HepG2 (cell line): ENCODE results near the gene YIPF1. TPM values are rescaled to one million over a fixed set of nuclear protein-coding genes. Genes with fewer than 3 reads are reported as not detected.

Experiments used
- ATAC-seq: fragments of 200-7000 bp; cut with Tn5 transposase; 3 replicates; pipeline ENCODE4 v1.9.1; 2020; ENCODE audit warnings: mild to moderate bottlenecking, moderate library complexity
- BruUV-seq: library from RNA; stranded (reverse); fragments of 400-500 nt; replicated peaks from 2 replicates; lab custom pipeline; 2021; lab: Mats Ljungman, UMichigan
- CTCF ChIA-PET: fragments of 300-600 bp; formaldehyde crosslinking; extraction: SDS; loops from one replicate; lab custom pipeline; 2021; ENCODE audit warnings: low total read pairs, inconsistent platforms, low intra/inter-chr PET ratio; lab: Yijun Ruan, JAX
- POLR2A ChIA-PET: fragments of 350-600 bp; sonication (Branson Sonifier 250); formaldehyde crosslinking; loops from one replicate; lab custom pipeline; 2020; ENCODE audit warnings: antibody characterized with exemption, inconsistent platforms; lab: Yijun Ruan, JAX
- DNase-seq: peaks from one replicate; pipeline ENCODE4 v3.0.0-alpha.2; 2015; ENCODE audit warnings: low spot score
- FAIRE-seq: peaks from 3 replicates; lab custom pipeline; 2011; peaks lifted over from hg19 to GRCh38; lab: Jason Lieb, UNC
- H2AFZ ChIP-seq: one replicate; pipeline ENCODE4 v1.6.1; 2011; ENCODE audit warnings: low read length, inconsistent platforms
- H3K27ac ChIP-seq: fragments of 300-600 bp; 3 replicates; pipeline ENCODE4 v1.8.0; 2011; ENCODE audit warnings: mixed run types, mild to moderate bottlenecking, mixed read lengths, low read length, inconsistent platforms; ENCODE audit not compliant: insufficient read depth; ENCODE audit errors: extremely low read length
- H3K27me3 ChIP-seq, 2 experiments: fragments of 200-600 bp in 1 of 2; 2 replicates in 1 of 2; 3 replicates in 1 of 2; pipeline versions ENCODE4 v1.6.0 to v1.8.0; 2011; ENCODE audit warnings: low read length in 2 of 2, mild to moderate bottlenecking in 2 of 2, moderate library complexity in 2 of 2, inconsistent platforms in 1 of 2; ENCODE audit not compliant: insufficient read depth in 2 of 2, control insufficient read depth in 1 of 2
- H3K36me3 ChIP-seq, 2 experiments: fragments of 200-600 bp in 1 of 2; replicated peaks in 1 of 2; 2 replicates in 1 of 2; 3 replicates in 1 of 2; pipeline versions ENCODE4 v1.5.1 to v1.8.0; 2011; ENCODE audit warnings: low read length in 2 of 2, inconsistent platforms in 1 of 2; ENCODE audit not compliant: insufficient read depth in 2 of 2, control insufficient read depth in 1 of 2
- H3K4me1 ChIP-seq: 2 replicates; pipeline ENCODE4 v1.5.1; 2012; ENCODE audit warnings: low read length, inconsistent platforms; ENCODE audit not compliant: insufficient read depth
- H3K4me2 ChIP-seq: 2 replicates; pipeline ENCODE4 v1.6.0; 2011; ENCODE audit warnings: low read depth, low read length, inconsistent platforms
- H3K4me3 ChIP-seq, 3 experiments: fragments of 200-600 bp in 1 of 3; sonication (generic), shearing (Covaris generic) in 1 of 3; replicated peaks in 1 of 3; 2 replicates each; pipeline ENCODE4 v1.5.1; 2011 to 2016; ENCODE audit warnings: low read length in 3 of 3, inconsistent platforms in 2 of 3, low read depth in 2 of 3, mild to moderate bottlenecking in 2 of 3, control low read depth in 1 of 3, mixed read lengths in 1 of 3; ENCODE audit not compliant: insufficient read depth in 1 of 3
- H3K79me2 ChIP-seq: one replicate; pipeline ENCODE4 v1.6.1; 2011; ENCODE audit warnings: low read length, inconsistent platforms; ENCODE audit not compliant: insufficient read depth
- H3K9ac ChIP-seq: 2 replicates; pipeline ENCODE4 v1.6.0; 2011; ENCODE audit warnings: mild to moderate bottlenecking, low read depth, low read length, inconsistent platforms; ENCODE audit not compliant: insufficient read depth
- H3K9me3 ChIP-seq: 2 replicates; pipeline ENCODE4 v1.5.1; 2012; ENCODE audit warnings: mild to moderate bottlenecking, low read length
- H4K20me1 ChIP-seq: 2 replicates; pipeline ENCODE4 v1.6.0; 2011; ENCODE audit warnings: inconsistent platforms, mild to moderate bottlenecking, low read length, moderate library complexity; ENCODE audit not compliant: insufficient read depth
- ATF3 ChIP-seq: sonication (generic); formaldehyde crosslinking; IDR thresholded peaks from 2 replicates; pipeline ENCODE4 v1.4.0; 2020; ENCODE audit warnings: missing genetic modification reagents
- CBX5 ChIP-seq: sonication (generic); formaldehyde crosslinking; IDR thresholded peaks from 2 replicates; pipeline ENCODE4 v1.4.0; 2020; ENCODE audit warnings: missing genetic modification reagents, borderline replicate concordance
- MNT ChIP-seq: fragments of 450-650 bp; IDR thresholded peaks from 2 replicates; pipeline ENCODE4 v1.6.1; 2016
- NONO ChIP-seq, 2 experiments: fragments of 450-650 bp in 1 of 2; sonication (generic) in 1 of 2; formaldehyde crosslinking in 1 of 2; IDR thresholded peaks in 1 of 2; conservative IDR thresholded peaks in 1 of 2; 2 replicates each; pipeline versions ENCODE4 v1.6.1 to v1.8.0; 2017 to 2022; ENCODE audit warnings: mild to moderate bottlenecking in 1 of 2, missing genetic modification reagents in 1 of 2, moderate library complexity in 1 of 2
- PPARG ChIP-seq: conservative IDR thresholded peaks from 2 replicates; pipeline ENCODE4 v1.6.1; 2016; ENCODE audit warnings: missing biosample characterization, missing genetic modification reagents
- RFXANK ChIP-seq: IDR thresholded peaks from 2 replicates; pipeline ENCODE4 v1.6.1; 2016
- XBP1 ChIP-seq: sonication (generic); formaldehyde crosslinking; IDR thresholded peaks from 2 replicates; pipeline ENCODE4 v1.5.0; 2020; ENCODE audit warnings: missing genetic modification reagents
- ZNF20 ChIP-seq: sonication (generic); formaldehyde crosslinking; IDR thresholded peaks from 2 replicates; pipeline ENCODE4 v1.4.0; 2020; ENCODE audit warnings: mild to moderate bottlenecking, moderate library complexity, missing genetic modification reagents
- ZNF513 ChIP-seq: sonication (generic); formaldehyde crosslinking; conservative IDR thresholded peaks from 2 replicates; pipeline ENCODE4 v1.5.0; 2020; ENCODE audit warnings: missing genetic modification reagents
- ZNF563 ChIP-seq: sonication (generic); formaldehyde crosslinking; IDR thresholded peaks from 2 replicates; pipeline ENCODE4 v1.8.0; 2022; ENCODE audit warnings: mild to moderate bottlenecking, moderate library complexity, missing genetic modification reagents
- ZNF75D ChIP-seq: sonication (generic); formaldehyde crosslinking; IDR thresholded peaks from 2 replicates; pipeline ENCODE4 v1.8.1; 2023; ENCODE audit warnings: missing genetic modification reagents, mild to moderate bottlenecking, borderline replicate concordance
- WGBS: methylation state at CpG from one replicate; pipeline ENCODE4 v1.1.6; 2017; ENCODE audit warnings: low lambda C conversion rate; 5-methylcytosine and 5-hydroxymethylcytosine counted together
- in situ Hi-C: cut with HindIII; loops from 2 replicates; pipeline ENCODE4 v1.10.0; 2017; ENCODE audit warnings: low pct_unique_long_range_greater_than_20kb; ENCODE audit not compliant: extremely low pct_ligation_motif_present
- intact Hi-C: fragments of 100-400 bp; cut with micrococcal nuclease; formaldehyde crosslinking; loops from one replicate; pipeline ENCODE4 v1.10.0; 2022; ENCODE audit not compliant: unreplicated experiment
- polyA plus RNA-seq, 8 experiments: library from polyadenylated mRNA; depleted of rRNA in 3 of 8; stranded (reverse) in 7 of 8; unstranded in 1 of 8; fragments of >200 nt; fragmentation: Illumina TruSeq in 4 of 8; extraction: Trizol in 4 of 8; gene quantifications; 2 replicates each; pipeline versions ENCODE4 v1.2.1 to v1.2.3, GENCODE V29; 2011 to 2016; ENCODE audit warnings: low read depth in 4 of 8, missing spikeins in 1 of 8, mixed read lengths in 1 of 8; ENCODE audit not compliant: insufficient read depth in 1 of 8
- total RNA-seq, 5 experiments: library from RNA; depleted of rRNA; stranded (reverse); fragments of >200 nt; fragmentation: Illumina TruSeq; extraction: Trizol; gene quantifications; 2 replicates each; pipeline ENCODE4 v1.2.3, GENCODE V29; 2016; ENCODE audit warnings: low read depth in 1 of 5

The YIPF1 gene
- total and polyA plus RNA-seq, 2 of the 13 experiments (the other 11 are each of a cell fraction or from before 2014, with no cell fraction given): 21.1 to 31.9 TPM

DNA sequence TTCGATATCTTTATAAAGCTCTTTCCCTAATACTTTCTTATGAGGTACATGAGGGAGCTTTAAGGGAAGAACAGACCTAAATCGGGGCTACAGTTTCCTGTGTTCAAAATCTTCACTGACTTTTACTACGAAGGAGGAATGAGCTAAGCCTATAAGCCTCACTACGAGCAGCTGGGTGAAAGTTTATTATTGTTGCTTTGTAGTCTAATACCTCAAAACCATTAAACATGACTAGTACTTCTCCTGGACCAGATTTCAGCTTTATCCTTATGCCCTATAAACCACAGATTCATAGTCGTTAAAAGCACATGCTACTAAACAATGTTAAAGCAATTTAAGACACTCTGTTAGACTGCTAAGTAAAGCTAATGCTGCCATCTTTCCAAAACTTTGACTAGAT, 81.7 kb downstream of the YIPF1 start:
- no peak for FAIRE-seq
- no TSS peak for BruUV-seq
- TF ChIP-seq MNT: no peak
- TF ChIP-seq ATF3 (CRISPR knock-in tag): no peak
- TF ChIP-seq ZNF513 (CRISPR knock-in tag): no peak
- no peak for TF ChIP-seq XBP1 (CRISPR knock-in tag)
- no peak for TF ChIP-seq PPARG
- no peak for TF ChIP-seq ZNF75D
- no peak for TF ChIP-seq CBX5 (CRISPR knock-in tag)
- TF ChIP-seq ZNF563 (CRISPR knock-in tag): no peak
- no peak for TF ChIP-seq ZNF20 (CRISPR knock-in tag)
- no peak for TF ChIP-seq RFXANK
- no peak for TF ChIP-seq NONO (IDR thresholded peaks at IDR 0.05)
- TF ChIP-seq NONO (CRISPR knock-in tag; conservative IDR thresholded peaks at IDR 0.05): no peak
- Histone ChIP-seq H3K27ac (no peak overlapping the region), H3K36me3 (peaks cover 8 to 47% of the 10 kb centered on the region in 2 experiments; a peak in 4 of 5 replicates), H3K4me3 (no peak overlapping the region), H3K4me2 (no peak overlapping the region), H2AFZ (no peak overlapping the region), H4K20me1 (no peaks in the 10 kb centered on the region), H3K79me2 (no peaks in the 10 kb centered on the region), H3K27me3 (no peaks in the 10 kb centered on the region), H3K4me1 (peaks cover 6% of the 10 kb centered on the region), H3K9me3 (no peaks in the 10 kb centered on the region), H3K9ac (no peak overlapping the region)
- in situ Hi-C loops (no loop called here), intact Hi-C loops (no loop called here)
- DNase-seq: no peak
- 99% methylated on average over 5 of the region's 5 CpGs for WGBS
- ATAC-seq: no peak
- ChIA-PET CTCF (no interaction called here), POLR2A (no interaction called here)
